Keratinocyte (primary cell): ENCODE measurements around the gene OSBPL10. TPM values are rescaled to one million over a fixed set of nuclear protein-coding genes. Genes with fewer than 3 reads are reported as not detected.

Source experiments
- DNase-seq: peaks from one replicate; pipeline ENCODE4 v3.0.0-alpha.2; 2011; ENCODE audit warnings: low read depth, missing footprints, low spot score
- FAIRE-seq: peaks from 2 replicates; lab custom pipeline; 2011; peaks lifted over from hg19 to GRCh38; lab: Jason Lieb, UNC
- H2AFZ ChIP-seq: 2 replicates; pipeline ENCODE4 v1.6.0; 2012; ENCODE audit warnings: low read length, control low read depth, inconsistent platforms; ENCODE audit not compliant: control insufficient read depth
- H3K27ac ChIP-seq: 2 replicates; pipeline ENCODE4 v1.5.1; 2011; ENCODE audit warnings: low read length; ENCODE audit not compliant: control insufficient read depth, insufficient read depth
- H3K27me3 ChIP-seq: 3 replicates; pipeline ENCODE4 v1.6.0; 2011; ENCODE audit warnings: low read length; ENCODE audit not compliant: control insufficient read depth, insufficient read depth; ENCODE audit errors: extremely low read depth
- H3K36me3 ChIP-seq, 2 experiments: 2 replicates in 1 of 2; 3 replicates in 1 of 2; pipeline ENCODE4 v1.5.1; 2011; ENCODE audit warnings: low read length in 2 of 2, mild to moderate bottlenecking in 1 of 2; ENCODE audit not compliant: control insufficient read depth in 2 of 2, insufficient read depth in 2 of 2; ENCODE audit errors: extremely low read depth in 1 of 2
- H3K4me1 ChIP-seq: 3 replicates; pipeline ENCODE4 v1.5.1; 2011; ENCODE audit warnings: low read length; ENCODE audit not compliant: control insufficient read depth, insufficient read depth; ENCODE audit errors: extremely low read depth
- H3K4me2 ChIP-seq: 3 replicates; pipeline ENCODE4 v1.6.0; 2011; ENCODE audit warnings: low read depth, low read length; ENCODE audit not compliant: control insufficient read depth, insufficient read depth; ENCODE audit errors: extremely low read depth
- H3K4me3 ChIP-seq, 3 experiments: fragments of 200-600 bp in 1 of 3; sonication (generic) in 1 of 3; 2 replicates in 2 of 3; 3 replicates in 1 of 3; pipeline ENCODE4 v1.5.1; 2011 to 2016; ENCODE audit warnings: low read length in 3 of 3, mild to moderate bottlenecking in 3 of 3, control low read depth in 2 of 3, inconsistent platforms in 1 of 3, low read depth in 1 of 3, mixed read lengths in 1 of 3, mixed run types in 1 of 3, moderate library complexity in 1 of 3; ENCODE audit not compliant: control insufficient read depth in 2 of 3, insufficient read depth in 2 of 3; ENCODE audit errors: extremely low read depth in 1 of 3
- H3K79me2 ChIP-seq: 2 replicates; pipeline ENCODE4 v1.6.0; 2012; ENCODE audit warnings: low read length; ENCODE audit not compliant: control insufficient read depth, insufficient read depth
- H3K9ac ChIP-seq: 3 replicates; pipeline ENCODE4 v1.6.0; 2011; ENCODE audit warnings: low read length; ENCODE audit not compliant: control insufficient read depth, insufficient read depth; ENCODE audit errors: extremely low read depth
- H3K9me1 ChIP-seq: 3 replicates; pipeline ENCODE4 v1.6.0; 2011; ENCODE audit warnings: low read length; ENCODE audit not compliant: control insufficient read depth, insufficient read depth; ENCODE audit errors: extremely low read depth
- H3K9me3 ChIP-seq: 2 replicates; pipeline ENCODE4 v1.5.1; 2012; ENCODE audit warnings: low read depth, low read length; ENCODE audit not compliant: control insufficient read depth
- H4K20me1 ChIP-seq: 3 replicates; pipeline ENCODE4 v1.6.0; 2011; ENCODE audit warnings: low read length; ENCODE audit not compliant: control insufficient read depth, insufficient read depth; ENCODE audit errors: extremely low read depth
- EZH2 ChIP-seq: IDR thresholded peaks from one replicate; pipeline ENCODE4 v1.6.1; 2012; ENCODE audit warnings: inconsistent platforms, mild to moderate bottlenecking, low read length, moderate library complexity
- dilution Hi-C: fragments of 300-500 bp; cut with MboI; formaldehyde crosslinking; loops from one replicate; pipeline ENCODE4 v1.7.0; 2020; ENCODE audit warnings: low sequenced_read_pairs; ENCODE audit not compliant: extremely low pct_ligation_motif_present
- polyA plus RNA-seq, 5 experiments: library from polyadenylated mRNA; depleted of rRNA in 3 of 5; stranded (reverse) in 3 of 5; stranded (forward) in 1 of 5; unstranded in 1 of 5; fragments of >200 nt; gene quantifications; 1 replicate in 1 of 5; 2 replicates in 3 of 5; 3 replicates in 1 of 5; pipeline versions ENCODE4 v1.2.1 to v1.2.3, GENCODE V29; 2011 to 2012; ENCODE audit warnings: missing spikeins in 2 of 5, low read depth in 1 of 5, low replicate concordance in 1 of 5
- TF ChIP-seq, protein P1 (sequence below), 3 experiments: IDR thresholded peaks in 1 of 3; conservative IDR thresholded peaks in 1 of 3; optimal IDR thresholded peaks in 1 of 3; 2 replicates in 2 of 3; 3 replicates in 1 of 3; pipeline versions ENCODE3 to v1.5.1; 2011; ENCODE audit warnings: low read length in 3 of 3, mild to moderate bottlenecking in 3 of 3, moderate library complexity in 2 of 3, control low read depth in 1 of 3, inconsistent platforms in 1 of 3; ENCODE audit not compliant: insufficient read depth in 2 of 3; ENCODE audit errors: extremely low read depth in 1 of 3

The OSBPL10 gene
- polyA plus RNA-seq, 1 donor (not counting 4 experiments of a cell fraction or from before 2014, with no cell fraction given) = 50.1 TPM

DNA sequence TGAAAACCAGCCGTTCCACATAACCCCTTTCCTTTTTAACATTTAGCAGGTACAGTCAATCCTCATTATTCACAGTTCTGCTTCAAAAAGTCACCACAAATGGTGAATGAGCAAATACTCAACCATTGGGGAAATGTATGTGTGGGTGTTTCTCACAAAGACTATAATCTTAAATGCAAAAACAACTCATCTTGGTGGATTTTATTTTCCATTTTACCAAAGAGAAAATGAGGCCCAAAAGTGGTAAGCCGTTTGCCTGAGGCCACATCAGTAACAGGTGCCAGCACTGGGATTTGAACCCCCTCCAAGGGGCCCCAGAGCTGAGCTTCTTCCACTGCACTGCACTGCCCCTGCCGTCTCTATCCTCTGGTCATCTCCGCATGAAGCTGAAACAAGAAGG is 208.8 kb downstream of the OSBPL10 start:
- Histone ChIP-seq H3K27me3 (no peaks in the 10 kb centered on the region), H3K9me1 (no peaks in the 10 kb centered on the region), H3K9me3 (no peaks in the 10 kb centered on the region), H3K4me2 (no peak overlapping the region), H3K79me2 (peaks cover 57% of the 10 kb centered on the region), H3K27ac (no peak overlapping the region), H2AFZ (no peak overlapping the region), H3K4me3 (no peak overlapping the region), H3K36me3 (peaks cover 1 to 7% of the 10 kb centered on the region in 2 experiments), H4K20me1 (no peaks in the 10 kb centered on the region), H3K9ac (no peak overlapping the region), H3K4me1 (peaks cover 3% of the 10 kb centered on the region)
- TF ChIP-seq EZH2 = no peak
- TF ChIP-seq, protein P1, sequence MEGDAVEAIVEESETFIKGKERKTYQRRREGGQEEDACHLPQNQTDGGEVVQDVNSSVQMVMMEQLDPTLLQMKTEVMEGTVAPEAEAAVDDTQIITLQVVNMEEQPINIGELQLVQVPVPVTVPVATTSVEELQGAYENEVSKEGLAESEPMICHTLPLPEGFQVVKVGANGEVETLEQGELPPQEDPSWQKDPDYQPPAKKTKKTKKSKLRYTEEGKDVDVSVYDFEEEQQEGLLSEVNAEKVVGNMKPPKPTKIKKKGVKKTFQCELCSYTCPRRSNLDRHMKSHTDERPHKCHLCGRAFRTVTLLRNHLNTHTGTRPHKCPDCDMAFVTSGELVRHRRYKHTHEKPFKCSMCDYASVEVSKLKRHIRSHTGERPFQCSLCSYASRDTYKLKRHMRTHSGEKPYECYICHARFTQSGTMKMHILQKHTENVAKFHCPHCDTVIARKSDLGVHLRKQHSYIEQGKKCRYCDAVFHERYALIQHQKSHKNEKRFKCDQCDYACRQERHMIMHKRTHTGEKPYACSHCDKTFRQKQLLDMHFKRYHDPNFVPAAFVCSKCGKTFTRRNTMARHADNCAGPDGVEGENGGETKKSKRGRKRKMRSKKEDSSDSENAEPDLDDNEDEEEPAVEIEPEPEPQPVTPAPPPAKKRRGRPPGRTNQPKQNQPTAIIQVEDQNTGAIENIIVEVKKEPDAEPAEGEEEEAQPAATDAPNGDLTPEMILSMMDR (optimal IDR thresholded peaks at IDR 0.05 in 1 of 3, IDR thresholded peaks at IDR 0.05 in 1 of 3, conservative IDR thresholded peaks at IDR 0.05 in 1 of 3; ENCODE audit: extremely low read depth in 1 of 3, insufficient read depth in 2 of 3, low read length in 3 of 3) = no peak
- FAIRE-seq = no peak
- no peak for DNase-seq
- dilution Hi-C loops = no loop called here

DNA sequence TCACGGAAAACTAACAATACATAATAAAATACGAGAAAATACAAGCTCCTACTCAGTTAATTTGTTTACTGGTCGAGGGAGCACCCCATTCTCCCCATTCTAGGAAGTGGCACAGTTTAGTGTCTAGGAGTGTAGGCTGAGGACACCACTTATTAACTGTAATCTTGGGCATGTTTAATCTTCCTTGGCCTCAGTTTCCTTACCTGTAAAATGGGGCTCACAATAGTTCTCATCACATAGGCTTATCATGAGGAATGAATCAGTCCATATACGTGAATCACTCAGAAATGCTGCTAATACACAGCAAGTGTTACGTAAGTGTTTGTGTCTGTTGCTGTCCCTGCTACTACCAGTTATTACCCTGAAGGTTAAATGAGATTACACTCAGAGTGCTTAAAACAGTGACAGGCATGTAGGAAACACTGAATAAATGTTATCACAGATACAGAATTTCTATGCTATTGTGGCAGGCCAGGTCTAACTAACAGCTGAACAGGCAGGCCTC is 210.2 kb downstream of the OSBPL10 start:
- no peaks in the 10 kb centered on the region for H4K20me1 ChIP-seq
- FAIRE-seq = peak; percentile 5

More for the DNA sequence above, 210.2 kb downstream of the OSBPL10 start:
- Histone ChIP-seq H2AFZ (no peak overlapping the region), H3K79me2 (peaks cover 55% of the 10 kb centered on the region), H3K4me2 (no peak overlapping the region), H3K9me1 (no peaks in the 10 kb centered on the region), H3K27ac (no peak overlapping the region), H3K4me1 (no peaks in the 10 kb centered on the region), H3K4me3 (no peak overlapping the region), H3K27me3 (no peaks in the 10 kb centered on the region), H3K36me3 (peaks cover 2 to 12% of the 10 kb centered on the region in 2 experiments), H3K9ac (no peak overlapping the region), H3K9me3 (no peaks in the 10 kb centered on the region)
- TF ChIP-seq EZH2 = no peak
- TF ChIP-seq, protein P1 (optimal IDR thresholded peaks at IDR 0.05 in 1 of 3, IDR thresholded peaks at IDR 0.05 in 1 of 3, conservative IDR thresholded peaks at IDR 0.05 in 1 of 3; ENCODE audit: extremely low read depth in 1 of 3, insufficient read depth in 2 of 3, low read length in 3 of 3) = no peak
- dilution Hi-C loops = no loop called here
- DNase-seq = no peak
